SHP77 (cell line): Measurements from ENCODE around the gene BUB1B.

ENCODE experiments used
- DNase-seq, 2 experiments: peaks; one replicate each; lab custom pipeline; 2025; lab: John Stamatoyannopoulos, UW

Gene BUB1B

DNA sequence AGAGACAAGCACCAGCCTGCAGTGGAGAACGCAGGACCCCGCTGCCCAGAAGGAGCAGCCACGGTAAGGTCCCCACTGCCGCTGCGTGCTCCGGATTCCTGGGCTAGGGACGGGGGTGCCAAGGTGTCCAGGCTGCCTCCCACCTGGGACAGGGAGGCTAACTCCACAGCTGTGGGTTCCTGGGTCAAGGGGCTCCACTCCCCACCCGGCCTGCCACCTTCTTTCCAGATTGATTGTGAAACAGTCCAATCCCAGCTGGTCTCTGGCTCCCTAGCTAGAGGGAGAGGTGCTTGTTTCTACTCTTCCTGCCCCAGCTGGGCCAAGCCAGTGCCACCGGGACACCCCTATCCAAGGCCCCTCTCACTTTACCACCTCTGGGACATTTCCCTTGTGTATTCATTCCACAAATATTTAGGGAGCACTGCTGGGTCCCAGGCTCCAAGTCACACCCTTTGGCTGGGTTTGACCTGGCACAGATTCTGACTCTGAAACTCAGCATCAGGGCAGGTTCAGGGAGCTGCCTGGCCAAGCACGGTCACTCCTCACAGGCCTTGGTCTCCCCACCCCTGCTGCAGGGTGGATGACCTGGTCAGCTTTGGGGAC lies 79.9 kb downstream of the BUB1B start:
- no peak for DNase-seq

DNA sequence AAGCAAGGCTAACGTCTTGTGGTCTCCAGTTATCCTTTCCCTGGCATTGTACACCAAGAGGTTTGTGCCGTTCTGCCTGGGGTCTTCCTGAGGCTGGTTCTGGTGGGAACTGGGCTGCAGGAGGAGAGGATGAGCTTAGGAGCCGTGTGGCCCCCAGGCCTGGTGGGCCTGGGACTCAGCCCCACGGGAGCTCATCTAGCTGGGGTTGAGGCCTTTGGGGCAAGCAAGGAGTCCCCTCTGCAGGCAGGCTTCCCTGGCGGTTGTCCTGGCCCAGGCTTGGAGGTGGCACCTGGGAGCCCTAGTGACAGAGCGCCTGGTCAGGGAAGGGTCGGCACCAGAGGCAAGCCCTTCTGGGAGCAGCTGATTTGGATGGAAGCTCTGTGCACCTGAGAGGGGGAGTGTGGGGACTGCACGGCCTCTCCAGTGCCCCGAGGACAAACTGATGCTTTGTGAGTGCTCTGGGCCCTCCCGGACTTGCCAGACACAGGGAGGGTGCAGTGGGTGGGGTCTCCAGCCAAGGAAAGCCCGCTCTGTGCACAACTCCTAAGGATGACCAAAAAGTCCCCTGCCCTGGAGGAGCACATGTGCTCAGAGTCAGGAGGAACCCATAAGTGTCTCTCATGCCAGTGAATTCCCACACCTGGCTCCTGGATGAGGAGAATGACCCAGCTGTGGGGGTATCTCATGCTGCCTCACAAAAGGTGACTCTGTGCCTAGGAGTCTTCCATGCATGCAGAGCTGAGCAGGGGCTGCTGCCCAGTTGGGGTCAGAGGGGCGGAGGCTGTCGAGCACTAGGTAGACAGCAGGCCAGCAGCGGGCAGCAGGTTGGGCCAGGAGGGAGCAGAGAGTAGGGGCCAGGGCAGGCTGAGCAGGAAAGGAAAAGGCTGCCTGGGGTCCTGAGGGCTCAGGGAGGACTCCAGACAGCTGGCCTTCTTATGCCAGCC lies 80.7 kb downstream of the BUB1B start:
- no peak for DNase-seq

- DNase-seq: no peak
Observed at GRCh38 chr15:40242213-40242599, 81.3 kb downstream of the BUB1B start.

DNA sequence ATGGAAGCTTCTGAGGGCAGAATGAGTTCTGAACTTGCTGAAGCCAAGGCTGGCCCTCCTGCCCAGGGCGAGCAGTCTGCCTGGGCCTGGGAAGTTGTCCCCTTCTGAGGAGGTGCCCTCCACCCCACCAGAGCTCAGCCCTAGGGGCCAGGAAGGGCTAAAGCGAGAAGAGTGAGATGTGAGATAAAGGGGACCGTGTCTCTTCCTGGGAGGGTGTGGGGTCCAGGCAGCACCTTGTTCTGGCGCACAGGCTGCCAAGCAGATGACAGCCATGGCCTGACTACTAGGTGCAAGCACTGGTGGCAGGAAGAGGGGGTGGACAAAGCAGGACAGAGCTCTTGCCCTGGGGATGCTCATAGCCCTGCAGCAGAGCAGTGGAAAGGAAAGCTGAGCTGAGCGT lies 81.7 kb downstream of the BUB1B start:
- no peak for DNase-seq

GRCh38 chr15:40243126-40243810 lies 82.4 kb downstream of the BUB1B start:
- no peak for DNase-seq

DNA sequence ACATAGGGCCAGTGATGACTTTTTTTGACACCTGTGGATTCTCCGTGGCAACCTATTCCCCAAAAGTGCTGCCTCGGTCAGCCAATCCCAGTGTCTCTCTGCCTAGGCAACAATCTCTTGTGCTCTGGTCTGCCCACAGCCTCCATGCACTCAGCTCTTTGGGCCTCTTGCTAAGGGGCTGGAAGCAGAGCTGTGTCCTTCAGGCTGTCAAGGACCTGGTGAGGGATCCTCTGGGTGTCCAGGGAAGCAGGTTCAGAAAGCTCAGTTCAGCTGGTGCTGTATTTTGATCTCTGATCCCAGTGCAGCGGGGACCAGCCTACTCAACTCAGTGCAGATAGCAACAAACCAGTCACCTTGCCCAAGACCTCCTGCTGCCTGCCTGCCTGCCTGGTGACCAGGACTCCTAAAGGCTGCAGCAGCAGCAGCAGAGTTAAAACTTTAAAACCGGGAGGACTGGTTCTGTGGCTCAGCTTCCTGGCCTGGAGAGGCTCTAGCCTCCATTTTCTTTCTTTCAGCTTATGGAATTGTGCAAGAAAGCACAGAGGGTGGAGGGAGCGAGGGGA lies 84.2 kb downstream of the BUB1B start:
- no peak for DNase-seq

DNA sequence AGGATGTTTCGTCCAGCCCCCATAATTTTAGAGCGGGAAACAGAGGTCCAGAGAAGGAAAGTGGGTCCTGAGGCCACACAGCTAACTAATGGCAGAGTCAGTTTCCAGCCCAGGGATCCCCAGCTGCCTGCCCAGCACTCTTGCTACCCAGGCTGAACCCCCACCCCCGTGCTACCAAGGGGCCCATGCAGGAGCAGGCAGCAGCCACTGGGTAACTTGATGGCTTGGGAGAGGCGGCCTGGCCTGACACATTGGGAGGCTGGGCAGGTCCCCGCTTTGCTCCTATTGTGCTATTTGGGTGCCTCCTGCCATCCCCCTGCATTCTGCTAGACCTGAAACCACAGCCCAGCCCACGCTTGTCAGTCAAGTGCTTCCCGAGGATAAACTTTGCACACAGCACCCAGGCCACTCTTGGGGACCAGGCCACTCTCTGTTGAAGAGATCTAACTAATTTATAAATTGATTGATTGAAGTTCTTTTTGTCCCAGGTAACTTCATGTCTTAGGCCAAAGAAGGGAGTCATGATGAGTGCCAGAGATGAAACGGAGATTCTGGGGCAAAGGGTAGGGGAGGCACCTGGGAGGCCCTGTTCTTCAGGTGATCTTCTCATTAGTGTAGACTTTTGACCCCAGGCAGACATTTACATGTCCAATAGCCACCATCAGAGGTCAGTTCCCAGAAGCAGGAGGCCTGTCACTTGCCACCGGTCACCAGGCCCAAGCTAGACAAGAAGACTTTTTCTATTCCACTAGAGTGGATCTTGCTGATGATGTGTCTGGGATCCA lies 85.0 kb downstream of the BUB1B start:
- no peak for DNase-seq

DNA sequence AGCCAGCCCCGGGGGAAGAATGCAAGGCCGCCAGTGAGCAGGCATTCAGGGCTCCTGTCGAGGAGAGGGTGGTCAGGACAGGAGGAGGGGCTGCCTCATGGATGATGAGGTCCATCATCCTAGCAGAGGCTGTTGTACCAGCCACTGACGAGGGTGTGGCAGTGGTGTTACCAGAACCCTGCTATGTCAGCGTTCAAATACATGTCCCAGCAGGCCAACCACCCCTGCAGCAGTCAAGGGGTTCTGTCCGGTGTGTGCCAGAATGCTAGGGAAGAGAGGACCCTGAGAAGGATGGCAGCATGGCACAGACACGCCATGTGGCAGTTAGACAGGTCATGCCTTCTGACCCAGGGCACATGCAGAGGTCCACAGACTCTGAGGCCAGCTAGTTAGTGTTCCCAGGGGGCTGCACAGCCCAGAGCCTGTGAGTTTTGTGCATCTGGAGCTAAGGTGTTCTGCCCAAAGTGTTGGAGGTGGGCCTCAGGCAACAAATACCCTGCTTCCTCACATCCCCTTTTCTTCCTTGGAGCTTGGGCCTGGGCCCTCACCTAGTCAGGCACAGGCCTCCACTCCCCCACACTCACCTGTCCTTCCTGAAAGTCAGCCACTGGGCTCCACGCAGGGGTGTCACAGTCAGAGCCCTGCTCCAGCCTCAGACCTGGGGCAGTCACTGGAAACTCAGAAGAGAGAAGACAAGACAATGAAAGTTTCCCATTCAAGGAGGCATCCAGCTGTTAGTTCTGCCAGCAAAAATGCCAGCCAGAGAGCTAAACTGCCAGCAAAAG lies 85.8 kb downstream of the BUB1B start:
- DNase-seq: no peak

- DNase-seq: no peak
Observed at GRCh38 chr15:40247406-40247971, 86.6 kb downstream of the BUB1B start.

- DNase-seq: no peak
Observed at GRCh38 chr15:40248006-40248783, 87.3 kb downstream of the BUB1B start.

DNA sequence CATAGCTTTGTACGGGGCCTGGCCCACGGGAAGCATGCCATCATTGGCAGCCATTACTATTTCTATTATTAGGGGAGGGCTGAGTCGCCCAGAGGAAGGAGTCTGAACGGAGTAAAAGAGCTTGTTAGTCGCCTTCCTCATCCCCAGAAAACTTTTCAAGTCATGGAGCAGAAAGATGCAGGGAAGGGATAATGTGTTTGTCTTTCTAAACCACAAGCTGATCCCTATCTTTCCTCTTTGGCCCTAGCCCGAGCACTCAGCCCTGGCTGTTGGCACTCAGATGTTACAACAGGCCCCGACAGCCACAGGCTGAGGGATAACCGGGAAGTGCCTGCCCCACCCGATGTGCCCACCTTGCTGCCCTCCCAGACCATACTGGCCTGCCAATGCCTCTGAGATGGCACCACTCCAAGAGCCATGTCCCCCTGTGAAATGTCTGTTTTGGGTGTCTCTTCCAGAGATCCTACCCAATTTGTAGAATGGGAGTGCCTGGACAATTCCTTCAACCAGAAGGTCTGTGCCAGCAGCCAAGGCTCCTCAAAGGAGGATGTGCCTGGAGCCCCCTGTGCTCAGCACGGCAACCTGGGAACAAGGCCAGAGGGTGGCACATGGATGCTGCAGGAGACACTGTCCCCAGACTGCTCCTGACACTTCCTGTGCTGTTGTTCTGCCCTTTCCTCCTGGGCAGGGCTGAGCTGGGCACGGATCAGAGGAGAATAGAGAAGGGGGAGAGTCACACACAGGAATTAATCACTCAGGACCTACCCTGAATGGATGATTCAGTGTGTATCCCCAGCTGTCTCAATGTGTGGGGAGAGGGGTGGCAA lies 88.8 kb downstream of the BUB1B start:
- no peak for DNase-seq

- DNase-seq: no peak
Observed at GRCh38 chr15:40250304-40250656, 89.4 kb downstream of the BUB1B start.

GRCh38 chr15:40250771-40251483 lies 90.1 kb downstream of the BUB1B start:
- DNase-seq: no peak

DNA sequence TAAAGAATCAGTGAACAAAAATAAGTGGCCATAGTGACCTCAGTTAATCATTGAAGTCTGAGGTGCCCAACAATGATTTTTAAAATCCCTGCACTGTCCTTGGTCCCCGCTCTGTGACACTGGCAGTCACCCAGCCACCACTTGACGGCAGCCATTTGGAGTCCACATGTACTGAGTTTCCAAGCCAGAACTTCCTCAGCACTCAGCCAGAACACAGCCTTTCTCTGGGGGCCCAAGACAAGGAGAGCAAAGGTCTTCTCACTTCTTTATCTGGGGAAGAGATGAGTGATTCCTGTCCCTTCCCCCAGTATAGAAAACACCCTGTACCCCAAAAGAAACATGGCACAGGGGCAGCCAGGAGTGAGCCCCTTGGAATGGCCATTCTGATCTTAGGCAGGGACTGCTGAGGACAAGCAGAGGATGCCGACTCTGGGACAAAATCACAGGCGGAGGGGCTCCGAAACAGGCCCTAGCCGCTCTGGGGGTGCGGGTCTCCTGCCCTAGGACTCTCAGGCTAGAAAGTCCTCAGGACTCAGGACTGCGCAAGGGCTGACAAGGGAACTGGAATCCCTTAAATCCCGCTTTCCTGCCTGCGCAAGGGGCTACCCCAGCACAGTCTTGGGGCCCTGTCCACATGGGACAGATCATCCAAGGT lies 90.7 kb downstream of the BUB1B start:
- DNase-seq: no peak

DNA sequence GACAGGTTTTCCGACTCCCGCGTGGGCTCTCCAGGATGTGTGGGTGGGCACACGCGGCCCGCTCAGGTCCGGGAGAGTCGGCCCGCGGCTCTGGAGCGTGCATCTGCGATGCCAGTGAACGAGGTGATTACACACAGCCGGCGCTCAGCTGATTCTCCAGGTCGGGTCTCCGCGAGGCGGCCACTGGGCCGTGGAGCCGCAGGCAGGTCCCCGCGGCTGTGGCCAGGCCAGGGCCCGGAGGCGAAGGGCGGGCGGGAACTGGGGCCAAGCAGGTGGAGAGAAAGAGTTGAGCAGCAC lies 91.2 kb downstream of the BUB1B start:
- DNase-seq: no peak

DNA sequence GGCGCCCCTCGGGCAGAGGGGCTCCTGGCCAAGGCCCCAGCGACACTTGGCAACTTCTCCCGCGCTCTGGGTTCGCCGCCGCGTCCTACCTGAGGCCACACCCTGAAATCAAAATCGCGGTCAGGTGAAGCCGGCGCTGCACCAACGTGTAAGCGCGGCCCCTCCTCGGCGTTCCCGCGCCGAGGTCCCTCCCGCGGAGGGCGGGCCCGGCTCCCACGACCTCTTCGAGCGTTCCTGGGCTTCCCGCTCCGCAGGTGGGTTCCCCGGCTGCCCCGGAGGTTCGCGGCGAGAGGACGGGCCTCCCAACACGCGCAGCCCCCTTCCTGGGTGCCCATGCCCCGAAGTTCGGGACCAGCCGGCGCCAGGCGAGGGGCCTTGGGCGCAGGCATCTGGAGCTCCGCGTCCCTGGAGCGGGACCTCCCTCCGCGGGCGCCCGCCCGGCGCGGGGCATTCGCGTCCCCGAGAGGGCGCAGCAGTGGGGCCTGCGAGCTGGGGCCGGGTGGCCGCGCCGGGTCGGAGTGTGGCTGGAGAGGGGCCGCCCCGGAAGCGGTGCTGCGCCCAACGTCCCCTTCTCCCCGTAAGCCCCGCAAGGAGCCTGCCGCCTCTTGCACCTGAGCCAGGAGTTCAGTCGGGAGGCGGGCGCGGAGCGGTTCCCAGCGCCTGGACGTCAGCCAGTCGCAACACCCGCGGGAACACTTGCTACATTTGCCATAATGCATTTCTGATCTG lies 91.7 kb downstream of the BUB1B start:
- no peak for DNase-seq

GRCh38 chr15:40253167-40253790 lies 92.4 kb downstream of the BUB1B start:
- DNase-seq: no peak
